Measurements from ENCODE around the gene MT3.
A peak's percentile ranks its signal among the peaks of the same experiment; 100 is the strongest.

The MT3 gene

DNA sequence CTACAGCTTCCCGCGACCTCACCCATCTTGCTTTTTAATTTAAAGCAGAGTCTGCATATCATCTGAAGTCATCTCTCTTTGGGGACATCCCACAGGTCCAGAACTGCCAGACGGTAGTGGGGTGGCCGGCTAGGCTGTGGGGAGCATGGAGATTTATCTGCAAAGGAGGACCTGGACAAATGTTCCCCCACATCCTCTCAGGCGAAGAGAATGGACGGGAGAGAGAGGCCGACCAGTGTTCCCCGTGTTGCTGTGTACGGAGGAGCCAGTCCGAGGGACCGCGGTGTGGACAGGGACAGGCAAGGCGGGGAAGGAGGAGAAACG lies 42.5 kb downstream of the MT3 start:
- no peak for DNase-seq

DNA sequence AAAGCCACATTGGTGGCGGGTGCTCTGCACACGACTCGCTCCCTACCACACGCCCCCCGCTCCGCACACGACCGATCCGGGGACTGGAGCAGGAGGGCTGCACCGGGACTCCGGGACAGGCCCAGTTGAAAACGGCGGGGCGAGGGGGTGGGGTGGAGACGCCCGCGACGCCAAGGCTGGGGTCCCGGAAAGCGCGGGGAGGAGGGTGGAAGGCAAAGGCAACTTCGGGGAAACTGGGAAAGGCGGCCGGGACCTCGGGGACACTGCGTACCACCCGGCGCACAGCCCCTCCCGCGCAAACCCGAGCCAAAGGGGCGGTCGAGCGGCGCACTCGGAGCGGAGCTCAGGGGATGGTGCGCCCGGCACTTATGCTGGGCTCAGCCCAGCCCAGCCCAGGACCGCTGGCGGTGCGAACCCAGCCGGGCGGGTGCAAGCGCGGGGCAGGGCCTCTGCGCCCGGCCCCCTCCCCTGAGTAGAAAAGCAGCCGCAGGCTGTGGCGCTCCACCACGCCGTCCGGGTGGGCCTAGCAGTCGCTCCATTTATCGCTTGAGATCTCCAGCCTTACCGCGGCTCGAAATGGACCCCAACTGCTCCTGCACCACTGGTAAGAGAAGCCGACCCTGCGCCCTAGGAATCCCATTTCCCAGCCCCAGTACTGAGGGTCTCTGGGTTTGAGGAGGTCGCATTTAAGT lies 43.0 kb downstream of the MT3 start, which contains the start of gene MT1M:
Gene MT1M (plus strand): TSS at position 504 of the 692 bp plus-strand sequence. CDS start 73 bp downstream, at position 577.
- peak; percentile 72 for DNase-seq

DNA sequence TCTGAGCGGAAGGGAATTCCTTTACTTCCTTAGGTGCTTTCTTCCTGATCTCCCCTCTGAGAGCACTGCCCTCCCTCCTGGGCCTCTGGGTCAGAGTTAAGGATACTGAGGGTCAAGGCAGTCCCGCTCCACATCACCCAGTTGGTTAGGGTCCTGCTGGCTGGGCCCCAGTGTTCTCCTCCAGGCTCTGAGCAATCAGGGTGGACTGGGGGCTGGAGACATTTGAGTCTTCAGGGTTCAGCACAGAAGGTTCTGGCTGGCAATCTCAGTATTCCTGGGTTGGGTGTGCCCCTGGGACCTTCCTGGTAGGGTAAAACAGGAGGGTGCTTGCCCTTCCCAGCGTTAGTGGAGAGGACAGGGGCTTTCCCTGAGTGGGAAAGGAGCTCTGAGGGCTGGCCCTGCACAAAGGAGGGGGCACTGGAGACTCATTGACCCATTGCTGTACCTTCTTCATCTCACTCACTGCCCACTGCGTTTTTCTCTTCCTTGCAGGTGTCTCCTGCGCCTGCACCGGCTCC lies 43.6 kb downstream of the MT3 start:
- DNase-seq, result no peak

DNA sequence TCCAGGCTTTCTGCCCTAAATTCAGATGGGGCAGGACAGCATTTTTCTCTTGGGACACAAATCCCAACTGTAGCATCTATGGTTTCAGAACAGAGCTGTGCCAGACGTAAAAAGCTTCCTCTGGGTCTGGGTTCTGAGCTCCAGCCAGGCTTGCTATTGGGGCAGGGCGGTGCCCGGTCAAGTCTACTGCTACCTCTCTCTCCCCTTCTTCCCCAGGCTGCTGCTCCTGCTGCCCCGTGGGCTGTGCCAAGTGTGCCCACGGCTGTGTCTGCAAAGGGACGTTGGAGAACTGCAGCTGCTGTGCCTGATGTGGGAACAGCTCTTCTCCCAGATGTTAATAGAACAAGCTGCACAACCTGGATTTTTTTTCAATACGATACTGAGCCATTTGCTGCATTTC lies 44.2 kb downstream of the MT3 start:
- DNase-seq, result no peak

DNA sequence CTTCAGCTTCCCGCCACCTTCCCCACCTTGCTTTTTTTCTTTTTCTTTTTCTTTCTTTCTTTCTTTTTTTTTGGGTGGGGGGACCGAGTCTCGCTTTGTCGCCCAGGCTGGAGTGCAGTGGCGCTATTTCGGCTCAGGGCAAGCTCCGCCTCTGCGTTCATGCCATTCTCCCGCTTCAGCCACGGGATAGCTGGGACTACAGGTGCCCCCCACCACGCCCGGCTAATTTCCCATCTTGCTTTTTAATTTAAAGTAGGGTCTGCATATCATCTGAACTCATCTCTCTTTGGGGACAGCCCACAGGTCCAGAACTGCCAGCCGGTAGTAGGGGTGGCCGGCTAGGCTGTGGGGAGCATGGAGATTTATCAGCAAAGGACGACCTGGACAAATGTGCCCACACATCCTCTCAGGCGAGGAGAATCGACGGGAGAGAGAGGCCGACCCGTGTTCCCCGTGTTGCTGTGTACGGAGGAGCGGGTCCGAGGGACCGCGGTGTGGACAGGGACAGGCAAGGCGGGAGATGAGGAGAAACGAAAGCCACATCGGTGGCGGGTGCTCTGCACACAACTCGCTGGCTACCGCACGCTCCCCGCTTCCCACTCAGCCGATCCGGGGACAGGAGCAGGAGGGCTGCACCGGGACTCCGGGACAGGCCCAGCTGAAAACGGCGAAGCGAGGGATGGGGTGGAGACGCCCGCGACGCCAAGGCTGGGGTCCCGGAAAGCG lies 45.5 kb downstream of the MT3 start:
- DNase-seq, result no peak

DNA sequence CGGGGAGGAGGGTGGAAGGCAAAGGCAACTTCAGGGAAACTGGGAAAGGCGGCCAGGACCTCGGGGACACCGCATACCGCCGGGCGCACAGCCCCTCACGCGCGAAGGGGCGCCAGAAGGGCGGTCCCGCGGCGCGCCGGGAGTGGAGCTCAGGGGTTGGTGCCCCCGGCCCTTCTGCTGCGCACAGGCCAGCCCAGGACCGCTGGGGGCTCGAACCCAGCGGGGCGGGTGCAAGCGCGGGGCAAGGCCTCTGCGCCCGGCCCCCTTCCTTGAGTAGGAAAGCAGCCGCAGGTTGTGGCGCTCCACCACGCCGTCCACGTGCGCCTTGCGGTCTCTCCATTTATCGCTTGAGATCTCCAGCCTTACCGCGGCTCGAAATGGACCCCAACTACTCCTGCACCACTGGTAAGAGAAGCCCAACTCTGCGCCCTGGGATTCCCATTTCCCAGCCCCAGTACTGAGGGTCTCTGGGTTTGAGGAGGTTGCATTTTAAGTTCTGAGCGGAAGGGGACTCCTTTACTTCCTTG lies 46.2 kb downstream of the MT3 start:
- no peak for DNase-seq

DNA sequence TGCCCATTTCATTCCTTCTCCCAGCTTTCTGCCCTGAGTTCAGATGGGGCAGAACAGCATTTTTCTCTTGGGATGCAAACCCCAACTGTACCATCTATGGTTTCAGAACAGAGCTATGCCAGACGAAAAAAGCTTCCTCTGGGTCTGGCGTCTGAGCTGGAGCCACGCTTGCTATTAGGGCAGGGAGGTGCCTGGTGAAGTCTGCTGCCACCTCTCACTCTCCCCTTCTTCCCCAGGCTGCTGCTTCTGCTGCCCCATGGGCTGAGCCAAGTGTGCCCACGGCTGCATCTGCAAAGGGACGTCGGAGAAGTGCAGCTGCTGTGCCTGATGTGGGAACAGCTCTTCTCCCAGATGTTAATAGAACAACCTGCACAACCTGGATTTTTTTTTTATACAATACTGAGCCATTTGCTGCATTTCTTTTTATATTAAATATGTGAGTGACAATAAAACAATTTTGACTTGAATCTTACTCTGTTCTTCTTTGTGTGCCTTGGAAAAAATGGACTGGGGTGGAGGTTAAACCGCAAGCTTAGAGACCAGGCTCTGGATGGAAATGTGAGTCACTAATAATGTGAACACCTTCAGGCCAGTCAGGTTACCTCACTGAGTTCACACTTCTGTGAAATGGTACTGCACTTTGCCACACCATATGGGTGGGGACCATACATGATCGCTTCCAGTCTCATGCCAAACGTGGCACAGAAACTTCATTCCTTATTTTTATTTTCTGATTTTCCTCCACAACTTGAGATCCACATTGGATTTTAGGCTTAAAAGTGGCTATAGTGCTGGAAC lies 47.5 kb downstream of the MT3 start:
- DNase-seq, result no peak

DNA sequence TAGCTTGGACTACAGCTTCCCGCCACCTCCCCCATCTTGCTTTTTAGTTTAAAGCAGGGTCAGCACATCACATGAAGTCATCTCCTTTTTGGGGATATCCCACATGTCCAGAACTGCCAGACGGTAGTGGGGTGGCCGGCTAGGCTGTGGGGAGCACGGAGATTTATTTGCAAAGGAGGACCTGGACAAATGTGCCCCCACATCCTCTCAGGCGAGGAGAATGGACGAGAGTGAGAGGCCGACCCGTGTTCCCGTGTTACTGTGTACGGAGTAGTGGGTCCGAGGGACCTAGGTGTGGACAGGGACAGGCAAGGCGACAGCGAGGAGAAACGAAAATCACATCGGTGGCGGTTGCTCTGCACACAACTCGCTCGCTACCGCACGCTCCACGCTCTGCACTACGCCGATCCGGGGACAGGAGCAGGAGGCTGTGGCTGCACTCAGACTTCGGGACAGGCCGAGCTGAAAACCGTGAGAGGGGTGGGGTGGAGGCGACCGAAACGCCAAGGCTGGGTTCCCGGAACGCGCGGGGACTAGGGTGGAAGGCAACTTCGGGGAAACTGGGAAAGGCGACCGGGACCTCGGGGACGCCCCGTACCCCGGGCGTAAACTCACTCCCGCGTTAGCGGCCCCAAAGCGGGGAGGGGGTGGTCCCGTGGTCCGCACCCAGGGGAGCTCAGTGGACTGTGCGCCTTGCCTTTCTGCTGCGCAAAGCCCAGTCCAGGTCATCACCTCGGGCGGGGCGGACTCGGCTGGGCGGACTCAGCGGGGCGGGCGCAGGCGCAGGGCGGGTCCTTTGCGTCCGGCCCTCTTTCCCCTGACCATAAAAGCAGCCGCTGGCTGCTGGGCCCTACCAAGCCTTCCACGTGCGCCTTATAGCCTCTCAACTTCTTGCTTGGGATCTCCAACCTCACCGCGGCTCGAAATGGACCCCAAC lies 48.8 kb downstream of the MT3 start, which contains the start of gene MT1A:
Gene MT1A (plus strand): TSS at position 853 of the 937 bp plus-strand sequence. CDS start 73 bp downstream, at position 926.
- DNase-seq, result peak; percentile 79

DNA sequence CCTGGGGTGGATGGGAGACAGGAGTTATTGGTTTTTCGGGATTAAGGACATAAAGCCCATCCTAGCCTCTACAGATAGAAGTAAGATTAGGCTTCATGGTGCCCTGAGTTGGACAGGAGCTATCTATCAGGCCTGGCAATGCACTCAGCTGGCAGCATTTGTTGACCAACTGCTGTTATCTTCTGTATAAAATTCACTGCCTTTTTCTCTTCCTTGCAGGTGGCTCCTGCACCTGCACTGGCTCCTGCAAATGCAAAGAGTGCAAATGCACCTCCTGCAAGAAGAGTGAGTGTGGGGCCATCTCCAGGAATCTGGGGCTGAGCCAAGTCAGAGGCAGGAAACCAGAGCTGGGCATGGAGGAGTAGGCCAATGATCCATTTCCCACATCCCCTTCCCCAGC lies 49.7 kb downstream of the MT3 start:
- no peak for DNase-seq

DNA sequence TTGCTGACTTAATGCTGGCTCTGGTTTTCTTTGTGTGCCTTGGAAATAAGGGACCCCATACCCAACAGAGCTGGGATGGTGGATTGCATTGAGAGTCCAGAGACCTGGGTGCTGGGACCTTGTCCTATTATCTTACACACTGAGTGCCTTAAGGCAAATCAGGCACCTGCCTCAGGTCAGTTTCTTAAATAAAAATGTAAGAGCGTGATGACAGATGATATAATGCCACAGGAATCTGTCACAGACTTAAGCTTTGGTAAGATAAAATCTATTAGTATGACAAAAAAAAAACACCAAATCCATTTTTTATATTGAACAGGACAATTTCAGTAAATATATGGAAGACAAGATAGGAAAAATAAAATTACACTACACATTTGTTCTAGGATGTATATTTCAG lies 50.7 kb downstream of the MT3 start:
- no peak for DNase-seq
